ENCODE measurements around the gene SNTG2.

DNA sequence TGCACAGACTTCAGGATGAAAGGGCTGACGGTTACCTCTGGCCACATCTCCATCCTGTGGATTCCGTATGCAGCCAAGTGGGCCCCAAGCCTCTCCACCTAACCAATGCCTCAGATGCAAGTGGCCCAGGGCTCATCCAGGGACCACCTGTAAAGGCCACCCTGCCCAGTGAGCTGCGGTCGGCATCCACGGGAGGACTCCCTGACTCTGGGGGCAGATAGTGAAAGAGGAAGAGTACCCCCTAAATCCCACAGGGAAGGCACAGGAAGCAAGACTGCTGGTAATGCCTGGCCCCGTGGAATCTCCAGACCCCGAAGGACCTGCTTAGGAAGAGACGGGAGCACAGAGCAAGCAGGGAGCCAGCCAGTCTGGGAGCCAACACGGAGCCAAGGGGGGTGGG lies 451.4 kb downstream of the SNTG2 start:
- TF ChIP-seq TOX (CRISPR knock-in tag; IDR thresholded peaks at IDR 0.05; ENCODE audit: borderline replicate concordance) (no peak), PPARA (CRISPR knock-in tag; IDR thresholded peaks at IDR 0.05; ENCODE audit: borderline replicate concordance) (no peak), ARNTL (CRISPR knock-in tag; IDR thresholded peaks at IDR 0.05; ENCODE audit: borderline replicate concordance, low read depth) (no peak), ZFP3 (CRISPR knock-in tag; IDR thresholded peaks at IDR 0.05) (no peak), TCF4 (CRISPR knock-in tag; IDR thresholded peaks at IDR 0.05; ENCODE audit: borderline replicate concordance) (no peak)
